LNCAP (cell line): ENCODE results near the gene SNX7.

Experiments used
- TF ChIP-seq, protein P1 (sequence below): fragments of 450-650 bp; IDR thresholded peaks from 2 replicates; pipeline ENCODE4 v1.5.1; 2017; ENCODE audit warnings: mild to moderate bottlenecking

SNX7 gene

DNA sequence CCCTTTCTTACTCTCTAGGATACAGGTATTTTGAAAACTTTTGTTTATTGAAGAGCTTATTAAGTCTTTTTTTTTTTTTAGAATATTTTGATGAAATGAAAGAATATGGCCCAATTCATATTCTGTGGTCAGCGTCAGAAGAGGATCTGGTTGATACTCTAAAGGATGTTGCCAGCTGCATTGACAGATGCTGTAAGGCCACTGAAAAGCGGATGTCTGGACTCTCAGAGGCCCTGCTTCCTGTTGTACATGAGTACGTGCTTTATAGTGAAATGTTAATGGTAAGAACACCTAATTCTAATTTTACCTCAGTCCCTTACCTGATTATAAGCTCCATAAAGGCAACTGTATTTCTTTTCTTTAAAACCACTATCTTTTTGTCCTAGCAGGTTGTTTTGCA is 37.1 kb downstream of the SNX7 start:
- TF ChIP-seq, protein P1, sequence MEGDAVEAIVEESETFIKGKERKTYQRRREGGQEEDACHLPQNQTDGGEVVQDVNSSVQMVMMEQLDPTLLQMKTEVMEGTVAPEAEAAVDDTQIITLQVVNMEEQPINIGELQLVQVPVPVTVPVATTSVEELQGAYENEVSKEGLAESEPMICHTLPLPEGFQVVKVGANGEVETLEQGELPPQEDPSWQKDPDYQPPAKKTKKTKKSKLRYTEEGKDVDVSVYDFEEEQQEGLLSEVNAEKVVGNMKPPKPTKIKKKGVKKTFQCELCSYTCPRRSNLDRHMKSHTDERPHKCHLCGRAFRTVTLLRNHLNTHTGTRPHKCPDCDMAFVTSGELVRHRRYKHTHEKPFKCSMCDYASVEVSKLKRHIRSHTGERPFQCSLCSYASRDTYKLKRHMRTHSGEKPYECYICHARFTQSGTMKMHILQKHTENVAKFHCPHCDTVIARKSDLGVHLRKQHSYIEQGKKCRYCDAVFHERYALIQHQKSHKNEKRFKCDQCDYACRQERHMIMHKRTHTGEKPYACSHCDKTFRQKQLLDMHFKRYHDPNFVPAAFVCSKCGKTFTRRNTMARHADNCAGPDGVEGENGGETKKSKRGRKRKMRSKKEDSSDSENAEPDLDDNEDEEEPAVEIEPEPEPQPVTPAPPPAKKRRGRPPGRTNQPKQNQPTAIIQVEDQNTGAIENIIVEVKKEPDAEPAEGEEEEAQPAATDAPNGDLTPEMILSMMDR = no peak

DNA sequence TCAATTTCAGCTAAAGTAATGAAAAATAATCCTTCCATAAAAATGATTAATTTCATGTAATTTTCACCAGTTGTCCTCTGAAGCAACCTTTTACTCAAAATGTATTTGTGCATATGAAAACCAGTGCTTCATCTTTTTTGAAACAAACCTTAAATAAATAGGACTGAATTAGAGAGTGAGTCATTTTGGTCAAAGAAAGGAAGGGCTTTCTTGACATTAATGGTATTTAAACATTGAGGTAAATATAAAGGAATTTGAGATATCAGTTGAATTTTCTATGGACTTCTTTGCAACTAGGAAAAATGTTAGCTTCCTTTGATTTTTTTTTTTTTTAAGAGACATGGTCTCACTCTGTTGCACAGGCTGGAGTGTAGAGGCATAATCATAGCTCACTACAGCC is 38.7 kb downstream of the SNX7 start:
- TF ChIP-seq, protein P1 = no peak

DNA sequence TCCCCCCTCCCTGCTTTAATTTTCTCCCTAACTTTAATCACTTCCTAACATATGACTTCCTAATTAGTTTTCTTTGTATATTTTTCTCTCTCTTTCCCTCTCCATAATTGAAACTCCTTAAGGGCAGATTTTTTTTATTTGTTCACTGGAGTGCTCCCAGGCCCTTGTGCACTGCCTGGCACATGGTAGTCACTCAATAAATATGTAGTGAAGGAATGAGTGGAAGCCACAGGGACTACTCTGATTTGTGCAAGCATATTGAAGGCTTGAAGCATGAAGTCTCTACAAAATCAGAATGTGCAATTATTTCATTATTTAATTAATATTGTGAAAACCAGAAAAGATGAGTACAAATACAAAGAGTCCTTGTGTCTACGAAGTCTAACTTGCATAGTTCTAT is 41.5 kb downstream of the SNX7 start:
- TF ChIP-seq, protein P1 = no peak

DNA sequence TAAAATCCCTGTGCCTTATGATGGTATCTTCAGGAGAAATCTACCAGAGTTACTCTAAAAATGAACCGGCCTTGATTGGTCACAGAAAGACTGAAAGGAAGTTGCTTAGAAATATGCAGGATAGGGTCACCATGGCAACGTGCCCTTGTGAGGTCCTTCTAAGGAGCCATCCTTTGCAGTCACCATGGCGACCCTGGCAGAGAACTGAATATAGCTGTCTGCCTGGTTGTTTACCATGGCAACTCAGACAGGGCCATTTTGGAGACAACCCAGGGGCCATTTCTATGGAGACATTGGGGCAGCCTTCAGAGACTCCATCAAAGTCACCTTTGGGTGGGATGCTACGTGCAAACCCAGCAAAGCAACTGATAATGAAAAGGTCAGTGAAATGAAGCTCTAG is 43.0 kb downstream of the SNX7 start:
- TF ChIP-seq, protein P1 = no peak

DNA sequence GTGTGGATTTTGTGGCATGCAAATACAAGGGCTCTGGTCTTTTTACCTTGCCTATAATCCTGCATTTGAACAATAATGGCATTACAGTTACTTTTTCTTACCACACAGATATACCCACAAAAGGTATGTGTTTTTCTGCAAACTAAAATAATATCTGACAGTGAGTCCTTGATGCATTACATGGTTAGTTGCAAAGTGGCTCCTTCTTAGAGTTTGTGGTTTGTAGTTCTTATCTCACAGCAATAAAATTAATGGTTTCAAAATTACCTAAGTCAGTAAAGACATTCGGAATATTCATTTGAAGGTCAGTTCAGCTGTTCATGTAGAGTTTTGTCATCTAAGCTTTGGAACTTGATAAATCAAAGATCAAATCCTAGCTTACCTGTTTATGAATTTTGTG is 43.5 kb downstream of the SNX7 start:
- TF ChIP-seq, protein P1 = no peak

DNA sequence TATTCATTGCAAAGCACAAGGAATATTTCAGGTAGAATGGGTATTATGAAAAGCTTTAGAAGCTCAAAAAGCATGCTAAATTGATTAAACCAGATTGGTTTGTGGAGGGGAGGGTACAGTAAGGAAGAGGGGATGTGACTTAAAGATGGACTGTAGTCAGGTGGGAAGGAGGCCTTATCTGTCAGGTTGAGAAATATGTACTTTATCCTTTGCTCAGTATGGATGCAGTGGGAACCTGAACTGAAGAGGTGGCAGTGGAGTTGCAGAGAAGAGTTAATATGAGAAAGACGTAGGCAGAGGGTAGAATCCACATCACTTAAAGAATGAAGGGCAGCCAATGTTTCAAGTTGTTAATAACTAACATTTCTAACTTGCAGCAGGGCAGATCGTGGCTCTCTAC is 44.1 kb downstream of the SNX7 start:
- TF ChIP-seq, protein P1 = no peak

DNA sequence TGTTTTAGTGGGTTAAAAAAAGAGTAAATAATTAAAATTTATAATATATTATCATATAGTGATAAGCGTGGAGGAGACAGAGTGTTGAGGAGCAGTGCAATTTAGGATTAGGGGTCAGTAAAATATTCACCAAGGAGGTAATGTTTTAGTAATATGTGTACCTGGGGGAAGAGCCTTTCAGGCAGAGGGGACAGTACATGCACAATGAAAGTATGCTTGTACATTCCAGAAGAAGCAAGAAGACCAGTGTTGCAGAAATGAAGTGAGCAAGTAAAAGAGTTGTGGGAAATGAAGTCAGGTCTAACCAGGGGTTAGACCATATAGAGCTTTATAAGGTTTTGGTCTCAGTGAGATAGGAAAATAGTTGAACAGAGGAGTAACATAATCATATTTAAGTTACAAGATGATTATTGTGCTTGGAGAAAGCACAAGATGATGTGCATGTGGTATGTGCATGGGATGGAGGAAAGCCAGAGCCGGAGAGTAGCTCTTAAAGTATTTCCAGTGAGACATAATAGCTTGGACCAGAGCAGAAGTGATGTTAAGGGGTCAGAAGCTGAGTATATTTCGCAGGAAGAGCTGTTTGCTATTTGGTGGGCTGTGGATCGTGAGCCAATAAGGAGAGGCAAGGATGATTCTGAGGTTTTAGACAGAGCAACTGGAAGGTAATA is 44.8 kb downstream of the SNX7 start:
- TF ChIP-seq, protein P1 = no peak

DNA sequence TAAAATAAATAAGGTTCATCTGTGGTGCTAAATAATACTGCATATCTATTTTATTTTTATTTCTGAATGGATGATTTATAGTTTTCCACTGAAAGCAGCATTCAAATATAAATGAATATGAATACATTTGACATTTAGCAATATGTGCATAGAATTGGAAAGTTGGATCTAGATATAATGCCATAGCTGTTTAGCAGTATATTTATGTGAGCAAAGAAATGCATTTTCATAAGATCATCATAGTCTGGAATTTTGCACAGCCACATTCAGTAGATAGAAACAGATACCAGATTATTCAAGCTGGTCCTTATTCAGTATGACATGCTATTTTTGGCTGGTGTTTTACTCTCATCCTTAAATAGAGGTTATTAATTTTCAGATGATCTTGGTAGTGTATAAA is 46.0 kb downstream of the SNX7 start:
- TF ChIP-seq, protein P1 = no peak
